ENCODE data around the gene PSMD4. TPM values are rescaled to one million over a fixed set of nuclear protein-coding genes. Genes with fewer than 3 reads are reported as not detected.
A peak's percentile ranks its signal among the peaks of the same experiment; 100 is the strongest.

The PSMD4 gene
- total RNA-seq, 4 donors from 2014 or later: 157 to 195 (median 176) TPM

GRCh38 chr1:151237678-151238466 lies 16.7 kb upstream of the PSMD4 start:
- DNase-seq (ENCODE audit: extremely low spot score): no peak
- TF ChIP-seq CTCF (IDR thresholded peaks at IDR 0.05): no peak
- no peak for TF ChIP-seq EP300 (IDR thresholded peaks at IDR 0.05)
- TF ChIP-seq POLR2A (IDR thresholded peaks at IDR 0.05; ENCODE audit: low read depth): no peak
- no peak for TF ChIP-seq POLR2AphosphoS5 (IDR thresholded peaks at IDR 0.05)
- H3K27ac ChIP-seq (replicated peaks in 1 of 4): peak overlapping the region in 2 of 4 donors; percentile 20 to 22
- H3K4me1 ChIP-seq: peaks cover 0 to 37% (median 23%) of the 10 kb centered on the region in 4 donors
- peaks cover 67 to 100% (median 98%) of the 10 kb centered on the region in 4 donors for H3K36me3 ChIP-seq
- intact Hi-C loops (cut with DNase I): no loop called here
- no peak overlapping the region for H3K4me3 ChIP-seq
- H3K9me3 ChIP-seq: no peaks in the 10 kb centered on the region
- no peaks in the 10 kb centered on the region for H3K27me3 ChIP-seq
- WGBS: 70% methylated on average over 4 of the region's 4 CpGs

GRCh38 chr1:151238467-151238739 lies 16.1 kb upstream of the PSMD4 start:
- 35% methylated on average over 1 of the region's 1 CpG for WGBS
- peaks cover 68 to 100% (median 98%) of the 10 kb centered on the region in 4 donors for H3K36me3 ChIP-seq
- TF ChIP-seq EP300 (IDR thresholded peaks at IDR 0.05) (no peak), CTCF (IDR thresholded peaks at IDR 0.05) (no peak), POLR2A (IDR thresholded peaks at IDR 0.05; ENCODE audit: low read depth) (no peak), POLR2AphosphoS5 (IDR thresholded peaks at IDR 0.05) (no peak)

GRCh38 chr1:151242442-151242841 lies 12.1 kb upstream of the PSMD4 start:
- Histone ChIP-seq H3K27ac (replicated peaks in 1 of 4) (peak overlapping the region; percentile 52 to 64 (median 61)), H3K4me3 (peak overlapping the region in 1 of 4 donors; percentile 10), H3K9me3 (no peaks in the 10 kb centered on the region), H3K27me3 (no peaks in the 10 kb centered on the region), H3K36me3 (peaks cover 57 to 100% (median 97%) of the 10 kb centered on the region in 4 donors), H3K4me1 (peaks cover 0 to 37% (median 21%) of the 10 kb centered on the region in 4 donors)
- no peak for DNase-seq (ENCODE audit: extremely low spot score)
- TF ChIP-seq CTCF (IDR thresholded peaks at IDR 0.05): no peak
- no peak for TF ChIP-seq POLR2AphosphoS5 (IDR thresholded peaks at IDR 0.05)
- no peak for TF ChIP-seq POLR2A (IDR thresholded peaks at IDR 0.05; ENCODE audit: low read depth)
- no peak for TF ChIP-seq EP300 (IDR thresholded peaks at IDR 0.05)
- 84% methylated on average over 2 of the region's 2 CpGs for WGBS
- intact Hi-C loops (cut with DNase I): no loop called here

More at GRCh38 chr1:151238467-151238739, 16.1 kb upstream of the PSMD4 start:
- H3K4me3 ChIP-seq: no peak overlapping the region
- no peak for DNase-seq (ENCODE audit: extremely low spot score)
- no peaks in the 10 kb centered on the region for H3K27me3 ChIP-seq
- intact Hi-C loops (cut with DNase I): no loop called here
- no peaks in the 10 kb centered on the region for H3K9me3 ChIP-seq
- H3K27ac ChIP-seq (replicated peaks in 1 of 4): peak overlapping the region in 2 of 4 donors; percentile 18 to 20
- H3K4me1 ChIP-seq: peaks cover 0 to 37% (median 23%) of the 10 kb centered on the region in 4 donors

GRCh38 chr1:151243683-151244216 lies 10.8 kb upstream of the PSMD4 start:
- 92% methylated on average over 5 of the region's 5 CpGs for WGBS
- peak overlapping the region in 3 of 4 donors; percentile 30 to 62 (median 39) for H3K27ac ChIP-seq (replicated peaks in 1 of 4)
- intact Hi-C loops (cut with DNase I): no loop called here
- H3K4me3 ChIP-seq: no peak overlapping the region
- no peaks in the 10 kb centered on the region for H3K9me3 ChIP-seq
- peaks cover 0 to 28% (median 15%) of the 10 kb centered on the region in 4 donors for H3K4me1 ChIP-seq
- H3K27me3 ChIP-seq: no peaks in the 10 kb centered on the region
- DNase-seq (ENCODE audit: extremely low spot score): no peak
- H3K36me3 ChIP-seq: peaks cover 63 to 100% (median 97%) of the 10 kb centered on the region in 4 donors
- TF ChIP-seq POLR2A (IDR thresholded peaks at IDR 0.05; ENCODE audit: low read depth) (no peak), CTCF (IDR thresholded peaks at IDR 0.05) (no peak), POLR2AphosphoS5 (IDR thresholded peaks at IDR 0.05) (no peak), EP300 (IDR thresholded peaks at IDR 0.05) (no peak)
